Progenitor cell of endocrine pancreas (in vitro differentiated cells): ENCODE data around the gene ASPG. TPM values are rescaled to one million over a fixed set of nuclear protein-coding genes. Genes with fewer than 3 reads are reported as not detected.

Source experiments
- DNase-seq: peaks from one replicate; pipeline ENCODE4 v3.0.0; 2021; ENCODE audit warnings: low spot score; ENCODE audit not compliant: unreplicated experiment
- H3K27ac Mint-ChIP-seq: 2 replicates; pipeline ENCODE4 v1.8.0; 2021; ENCODE audit warnings: mild to moderate bottlenecking, moderate library complexity, mixed read lengths
- H3K27me3 Mint-ChIP-seq: 2 replicates; pipeline ENCODE4 v1.8.0; 2021; ENCODE audit warnings: mixed read lengths
- H3K36me3 Mint-ChIP-seq: 2 replicates; pipeline ENCODE4 v1.8.0; 2022; ENCODE audit warnings: mixed read lengths; ENCODE audit not compliant: insufficient read depth
- H3K4me1 Mint-ChIP-seq: 2 replicates; pipeline ENCODE4 v1.8.0; 2021; ENCODE audit warnings: low read depth, mixed read lengths
- H3K4me3 Mint-ChIP-seq: 2 replicates; pipeline ENCODE4 v1.8.0; 2021; ENCODE audit warnings: low read depth, mild to moderate bottlenecking, moderate library complexity, mixed read lengths
- H3K9me3 Mint-ChIP-seq: 2 replicates; pipeline ENCODE4 v1.8.0; 2021; ENCODE audit warnings: low read depth, mixed read lengths
- CTCF ChIP-seq: fragments of 200-600 bp; sonication (generic); IDR thresholded peaks from one replicate; pipeline ENCODE4 v1.5.0; 2021; ENCODE audit warnings: antibody characterized with exemption, mild to moderate bottlenecking; ENCODE audit not compliant: unreplicated experiment
- long read RNA-seq: library from polyadenylated mRNA; unstranded; transcript quantifications from one replicate; pipeline ENCODE4 v2.0.0, GENCODE V29; 2020
- total RNA-seq: library from RNA; stranded (reverse); gene quantifications from 2 replicates; pipeline ENCODE4 v1.2.1, GENCODE V29; 2021

The ASPG gene
- not detected in 2 replicates for total RNA-seq
- long read RNA-seq: 0 reads

GRCh38 chr14:104085032-104085888 lies at the start of gene ASPG:
Gene ASPG (plus strand): TSS chr14:104085700. CDS start chr14:104085771, 71 bp downstream.
- TF ChIP-seq CTCF: no peak
- H3K27ac Mint-ChIP-seq: peak within 1 kb of the TSS; percentile 6
- peaks cover 23% of the 10 kb centered on the region for H3K27me3 Mint-ChIP-seq
- no peaks in the 10 kb centered on the region for H3K36me3 Mint-ChIP-seq
- peaks cover 10% of the 10 kb centered on the region for H3K4me1 Mint-ChIP-seq
- H3K4me3 Mint-ChIP-seq: no peak within 1 kb of the TSS
- H3K9me3 Mint-ChIP-seq: no peaks in the 10 kb centered on the region
- DNase-seq: no peak

- H3K36me3 Mint-ChIP-seq: no peaks in the 10 kb centered on the region
- peaks cover 20% of the 10 kb centered on the region for H3K27me3 Mint-ChIP-seq
- H3K4me3 Mint-ChIP-seq: no peak overlapping the region
- TF ChIP-seq CTCF: no peak
- no peaks in the 10 kb centered on the region for H3K9me3 Mint-ChIP-seq
- H3K4me1 Mint-ChIP-seq: peaks cover 6% of the 10 kb centered on the region
- H3K27ac Mint-ChIP-seq: no peak overlapping the region
- no peak for DNase-seq
Observed at GRCh38 chr14:104036212-104036611, 49.3 kb upstream of the ASPG start.

- Mint-ChIP-seq H3K9me3 (no peaks in the 10 kb centered on the region), H3K27ac (no peak overlapping the region), H3K27me3 (peaks cover 20% of the 10 kb centered on the region), H3K36me3 (no peaks in the 10 kb centered on the region), H3K4me1 (peaks cover 6% of the 10 kb centered on the region), H3K4me3 (no peak overlapping the region)
- TF ChIP-seq CTCF: no peak
- DNase-seq: no peak
Observed at GRCh38 chr14:104037074-104037473, 48.4 kb upstream of the ASPG start.

GRCh38 chr14:104037903-104038302 lies 47.6 kb upstream of the ASPG start:
- DNase-seq: no peak
- no peak for TF ChIP-seq CTCF
- Mint-ChIP-seq H3K4me3 (no peak overlapping the region), H3K9me3 (no peaks in the 10 kb centered on the region), H3K4me1 (peaks cover 6% of the 10 kb centered on the region), H3K27ac (no peak overlapping the region), H3K27me3 (peaks cover 20% of the 10 kb centered on the region), H3K36me3 (no peaks in the 10 kb centered on the region)

GRCh38 chr14:104039214-104039613 lies 46.3 kb upstream of the ASPG start:
- Mint-ChIP-seq H3K27me3 (peaks cover 18% of the 10 kb centered on the region), H3K9me3 (no peaks in the 10 kb centered on the region), H3K4me1 (peaks cover 6% of the 10 kb centered on the region), H3K27ac (no peak overlapping the region), H3K4me3 (no peak overlapping the region), H3K36me3 (no peaks in the 10 kb centered on the region)
- DNase-seq: no peak
- TF ChIP-seq CTCF: no peak
